ENCODE results near the gene RBL2.

DNA sequence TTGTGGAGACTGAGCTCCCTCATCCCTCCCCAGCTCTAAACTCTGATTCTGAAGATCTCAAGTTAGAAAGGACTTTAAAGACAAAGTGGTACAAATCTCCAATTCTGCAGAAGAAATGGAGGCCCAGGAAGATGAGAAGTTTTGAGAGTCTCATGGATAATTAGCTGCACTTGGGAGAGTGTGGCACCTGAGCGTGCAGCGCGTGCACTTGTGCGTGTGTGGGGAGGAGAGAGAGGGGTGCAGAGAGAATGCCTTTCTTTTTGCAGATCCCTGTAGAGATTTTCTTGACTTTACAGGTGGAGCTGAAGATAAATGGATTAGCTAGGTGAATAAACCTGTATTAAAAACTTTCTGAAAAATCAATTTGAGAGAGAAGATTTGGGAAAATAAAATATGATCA, 83.6 kb downstream of the RBL2 start:
- TF ChIP-seq POLR2A (IDR thresholded peaks at IDR 0.05) (no peak), CTCF (IDR thresholded peaks at IDR 0.05) (no peak)
